SK-N-SH treated with all-trans-retinoic acid at 6 μM for 48 hours (cell line): ENCODE measurements around the gene RNU7-1.

Experiments used
- ATAC-seq: fragments of 200-7000 bp; cut with Tn5 transposase; 3 replicates; pipeline ENCODE4 v1.9.1; 2020; ENCODE audit warnings: mild to moderate bottlenecking, moderate library complexity
- ARNTL ChIP-seq: fragments of 450-650 bp; formaldehyde crosslinking; IDR thresholded peaks from 2 replicates; pipeline ENCODE4 v1.5.0; 2020; ENCODE audit warnings: low read depth, mild to moderate bottlenecking, moderate library complexity, borderline replicate concordance
- BACH2 ChIP-seq: fragments of 250-450 bp; sonication (Bioruptor Pico); IDR thresholded peaks from 2 replicates; pipeline ENCODE4 v1.9.0; 2021; ENCODE audit warnings: mild to moderate bottlenecking, borderline replicate concordance
- CSDC2 ChIP-seq: fragments of 250-450 bp; sonication (Bioruptor Pico); IDR thresholded peaks from 2 replicates; pipeline ENCODE4 v1.5.0; 2020; ENCODE audit warnings: mild to moderate bottlenecking, moderate library complexity
- CSRNP3 ChIP-seq: fragments of 250-450 bp; sonication (Bioruptor Pico); IDR thresholded peaks from 2 replicates; pipeline ENCODE4 v1.5.1; 2021; ENCODE audit warnings: mild to moderate bottlenecking, moderate library complexity
- ESRRG ChIP-seq: fragments of 250-450 bp; sonication (Bioruptor Pico); IDR thresholded peaks from 2 replicates; pipeline ENCODE4 v1.6.1; 2021; ENCODE audit warnings: mild to moderate bottlenecking
- GLIS3 ChIP-seq: fragments of 250-450 bp; sonication (Bioruptor Pico); IDR thresholded peaks from 2 replicates; pipeline ENCODE4 v1.5.0; 2020; ENCODE audit warnings: mild to moderate bottlenecking, moderate library complexity
- ISL1 ChIP-seq: fragments of 250-450 bp; sonication (Bioruptor Pico); IDR thresholded peaks from 2 replicates; pipeline ENCODE4 v2.1.2; 2022; ENCODE audit warnings: mild to moderate bottlenecking, moderate library complexity
- OSR1 ChIP-seq: fragments of 250-450 bp; sonication (Bioruptor Pico); IDR thresholded peaks from 2 replicates; pipeline ENCODE4 v1.8.0; 2022; ENCODE audit warnings: moderate library complexity, mild to moderate bottlenecking, inconsistent platforms
- PATZ1 ChIP-seq: fragments of 250-450 bp; sonication (Bioruptor Pico); IDR thresholded peaks from 2 replicates; pipeline ENCODE4 v1.8.0; 2020; ENCODE audit warnings: mild to moderate bottlenecking, moderate library complexity, borderline replicate concordance
- PPARA ChIP-seq: fragments of 250-450 bp; sonication (Bioruptor Pico); IDR thresholded peaks from 2 replicates; pipeline ENCODE4 v1.5.0; 2020; ENCODE audit warnings: mild to moderate bottlenecking, borderline replicate concordance
- RARB ChIP-seq: fragments of 250-450 bp; sonication (Bioruptor Pico); IDR thresholded peaks from 2 replicates; pipeline ENCODE4 v1.8.0; 2021; ENCODE audit warnings: mild to moderate bottlenecking, moderate library complexity
- SNAI2 ChIP-seq: fragments of 250-450 bp; sonication (Bioruptor Pico); IDR thresholded peaks from 2 replicates; pipeline ENCODE4 v1.5.0; 2020; ENCODE audit warnings: mild to moderate bottlenecking, moderate library complexity
- TCF4 ChIP-seq: fragments of 250-450 bp; sonication (Bioruptor Pico); IDR thresholded peaks from 2 replicates; pipeline ENCODE4 v1.8.0; 2021; ENCODE audit warnings: mild to moderate bottlenecking, moderate library complexity, borderline replicate concordance
- TOX ChIP-seq: fragments of 250-450 bp; sonication (Bioruptor Pico); IDR thresholded peaks from 2 replicates; pipeline ENCODE4 v1.8.0; 2021; ENCODE audit warnings: mild to moderate bottlenecking, moderate library complexity, borderline replicate concordance
- ZC3H10 ChIP-seq: fragments of 250-450 bp; sonication (Bioruptor Pico); IDR thresholded peaks from 2 replicates; pipeline ENCODE4 v1.5.1; 2021; ENCODE audit warnings: mild to moderate bottlenecking, moderate library complexity
- ZFP3 ChIP-seq: fragments of 250-450 bp; sonication (Bioruptor Pico); IDR thresholded peaks from 2 replicates; pipeline ENCODE4 v1.5.0; 2020; ENCODE audit warnings: mild to moderate bottlenecking, moderate library complexity
- ZFP30 ChIP-seq: fragments of 450-650 bp; formaldehyde crosslinking; IDR thresholded peaks from 2 replicates; pipeline ENCODE4 v1.5.0; 2022; ENCODE audit warnings: mild to moderate bottlenecking, moderate library complexity
- ZNF565 ChIP-seq: fragments of 450-650 bp; formaldehyde crosslinking; conservative IDR thresholded peaks from 2 replicates; pipeline ENCODE4 v1.5.0; 2020; ENCODE audit warnings: low read depth, mild to moderate bottlenecking, moderate library complexity
- ZNF70 ChIP-seq: fragments of 450-650 bp; formaldehyde crosslinking; IDR thresholded peaks from 2 replicates; pipeline ENCODE4 v1.5.0; 2020; ENCODE audit warnings: mild to moderate bottlenecking, moderate library complexity
- ZNF8 ChIP-seq: fragments of 450-650 bp; formaldehyde crosslinking; IDR thresholded peaks from 2 replicates; pipeline ENCODE4 v1.5.0; 2020; ENCODE audit warnings: mild to moderate bottlenecking, moderate library complexity
- TF ChIP-seq, protein P1 (sequence below): fragments of 250-450 bp; sonication (Bioruptor Pico); IDR thresholded peaks from 2 replicates; pipeline ENCODE4 v1.8.0; 2021; ENCODE audit warnings: low read depth, mild to moderate bottlenecking, moderate library complexity, borderline replicate concordance

RNU7-1 gene

DNA sequence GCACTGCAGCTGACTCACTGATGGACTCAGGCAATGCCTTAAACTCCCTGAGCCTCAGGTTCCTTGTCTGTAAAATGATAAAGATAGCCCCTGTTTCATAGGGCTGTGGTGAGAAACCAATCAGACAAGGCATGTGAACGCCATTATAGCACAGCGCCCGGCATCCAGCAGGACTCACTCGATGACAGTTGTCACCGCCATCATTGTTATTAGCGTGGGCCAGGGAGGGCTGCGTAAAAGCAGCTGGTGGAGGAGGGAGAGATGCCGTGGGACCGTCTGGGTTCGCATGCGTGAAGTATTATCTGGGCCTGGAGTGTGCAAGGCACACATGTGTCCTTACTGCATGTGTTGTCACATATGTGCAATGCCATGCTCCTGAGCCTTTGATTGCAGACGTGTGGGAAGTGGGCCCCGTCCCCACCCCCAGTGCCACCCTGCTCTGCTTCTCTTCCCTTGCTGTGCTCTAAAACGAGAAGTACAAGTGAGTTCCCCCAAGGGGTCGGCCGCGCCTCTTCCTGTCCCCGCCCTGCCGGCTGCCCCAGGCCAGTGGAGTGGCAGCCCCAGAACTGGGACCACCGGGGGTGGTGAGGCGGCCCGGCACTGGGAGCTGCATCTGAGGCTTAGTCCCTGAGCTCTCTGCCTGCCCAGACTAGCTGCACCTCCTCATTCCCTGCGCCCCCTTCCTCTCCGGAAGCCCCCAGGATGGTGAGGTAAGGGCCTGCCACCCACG, 7.4 kb downstream of the RNU7-1 start, which contains the start of gene PTPN6:
Gene PTPN6, plus strand, starts transcription at position 546 of the 730 bp plus-strand sequence. Its CDS starts 157 bp downstream, at position 703.
- ATAC-seq = no peak
- TF ChIP-seq OSR1 (CRISPR knock-in tag) = no peak
- no peak for TF ChIP-seq CSDC2
- TF ChIP-seq, protein P1, sequence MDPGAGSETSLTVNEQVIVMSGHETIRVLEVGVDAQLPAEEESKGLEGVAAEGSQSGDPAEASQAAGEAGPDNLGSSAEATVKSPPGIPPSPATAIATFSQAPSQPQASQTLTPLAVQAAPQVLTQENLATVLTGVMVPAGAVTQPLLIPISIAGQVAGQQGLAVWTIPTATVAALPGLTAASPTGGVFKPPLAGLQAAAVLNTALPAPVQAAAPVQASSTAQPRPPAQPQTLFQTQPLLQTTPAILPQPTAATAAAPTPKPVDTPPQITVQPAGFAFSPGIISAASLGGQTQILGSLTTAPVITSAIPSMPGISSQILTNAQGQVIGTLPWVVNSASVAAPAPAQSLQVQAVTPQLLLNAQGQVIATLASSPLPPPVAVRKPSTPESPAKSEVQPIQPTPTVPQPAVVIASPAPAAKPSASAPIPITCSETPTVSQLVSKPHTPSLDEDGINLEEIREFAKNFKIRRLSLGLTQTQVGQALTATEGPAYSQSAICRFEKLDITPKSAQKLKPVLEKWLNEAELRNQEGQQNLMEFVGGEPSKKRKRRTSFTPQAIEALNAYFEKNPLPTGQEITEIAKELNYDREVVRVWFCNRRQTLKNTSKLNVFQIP (CRISPR knock-in tag) = no peak
- no peak for TF ChIP-seq GLIS3 (CRISPR knock-in tag)
- TF ChIP-seq BACH2 (CRISPR knock-in tag) = no peak
- TF ChIP-seq ESRRG (CRISPR knock-in tag) = no peak
- TF ChIP-seq RARB (CRISPR knock-in tag) = no peak
- TF ChIP-seq ZC3H10 (CRISPR knock-in tag) = no peak
- TF ChIP-seq ARNTL (CRISPR knock-in tag) = no peak
- no peak for TF ChIP-seq ZNF565 (CRISPR knock-in tag)
- no peak for TF ChIP-seq SNAI2 (CRISPR knock-in tag)
- no peak for TF ChIP-seq ZFP3 (CRISPR knock-in tag)
- TF ChIP-seq TCF4 (CRISPR knock-in tag) = no peak
- no peak for TF ChIP-seq CSRNP3 (CRISPR knock-in tag)
- no peak for TF ChIP-seq TOX (CRISPR knock-in tag)
- no peak for TF ChIP-seq ZNF8 (CRISPR knock-in tag)
- no peak for TF ChIP-seq ZNF70 (CRISPR knock-in tag)
- TF ChIP-seq PATZ1 (CRISPR knock-in tag) = no peak
- TF ChIP-seq ISL1 (CRISPR knock-in tag) = no peak

DNA sequence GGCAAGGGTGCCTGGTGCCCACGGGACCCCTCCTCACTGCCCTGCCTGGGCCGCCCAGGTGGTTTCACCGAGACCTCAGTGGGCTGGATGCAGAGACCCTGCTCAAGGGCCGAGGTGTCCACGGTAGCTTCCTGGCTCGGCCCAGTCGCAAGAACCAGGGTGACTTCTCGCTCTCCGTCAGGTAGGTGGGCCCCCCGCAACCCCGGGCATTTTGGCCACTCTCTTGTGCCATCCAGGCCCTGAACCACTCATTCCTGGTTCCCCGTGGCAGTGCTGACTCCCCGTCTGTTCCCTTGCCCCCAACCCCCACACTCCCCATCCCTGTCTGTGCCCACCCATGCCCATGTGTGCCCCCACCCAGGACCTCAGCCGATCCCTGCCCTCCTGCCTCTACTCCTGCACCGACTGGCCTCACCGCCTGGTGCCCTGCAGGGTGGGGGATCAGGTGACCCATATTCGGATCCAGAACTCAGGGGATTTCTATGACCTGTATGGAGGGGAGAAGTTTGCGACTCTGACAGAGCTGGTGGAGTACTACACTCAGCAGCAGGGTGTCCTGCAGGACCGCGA, 8.0 kb downstream of the RNU7-1 start:
- TF ChIP-seq TCF4 (CRISPR knock-in tag) (no peak), CSRNP3 (CRISPR knock-in tag) (no peak), BACH2 (CRISPR knock-in tag) (no peak), PPARA (no peak), TOX (CRISPR knock-in tag) (no peak), ZFP3 (CRISPR knock-in tag) (no peak), OSR1 (CRISPR knock-in tag) (no peak), SNAI2 (CRISPR knock-in tag) (no peak), PATZ1 (CRISPR knock-in tag) (no peak), ZC3H10 (CRISPR knock-in tag) (no peak), ZNF565 (CRISPR knock-in tag) (no peak), RARB (CRISPR knock-in tag) (no peak), ZNF8 (CRISPR knock-in tag) (no peak), ESRRG (CRISPR knock-in tag) (no peak), ZFP30 (CRISPR knock-in tag) (no peak), ZNF70 (CRISPR knock-in tag) (no peak)
- TF ChIP-seq, protein P1 (CRISPR knock-in tag) = no peak

More for the DNA sequence above, 8.0 kb downstream of the RNU7-1 start:
- no peak for ATAC-seq
